MCF 10A (cell line): ENCODE results near the gene CENPA. TPM values are rescaled to one million over a fixed set of nuclear protein-coding genes. Genes with fewer than 3 reads are reported as not detected.
A peak's percentile ranks its signal among the peaks of the same experiment; 100 is the strongest.

Experiments
- BruUV-seq: library from RNA; stranded (reverse); fragments of 400-500 nt; replicated peaks from 2 replicates; lab custom pipeline; 2021; lab: Mats Ljungman, UMichigan
- CTCF ChIA-PET: fragments of 300-600 bp; sonication (Branson Sonifier 250); formaldehyde crosslinking; extraction: SDS; loops from one replicate; lab custom pipeline; 2021; ENCODE audit warnings: antibody characterized with exemption, inconsistent platforms; lab: Yijun Ruan, JAX
- POLR2A ChIA-PET: fragments of 300-600, 350-650 bp; sonication (Branson Sonifier 250); formaldehyde crosslinking; extraction: SDS; loops from one replicate; lab custom pipeline; 2020; ENCODE audit warnings: antibody characterized with exemption, inconsistent platforms; lab: Yijun Ruan, JAX
- DNase-seq: peaks from one replicate; pipeline ENCODE4 v3.0.0-alpha.2; 2018; ENCODE audit not compliant: unreplicated experiment
- H3K27ac Mint-ChIP-seq: one replicate; pipeline ENCODE4 v1.8.0; 2022; ENCODE audit warnings: mild to moderate bottlenecking, low read depth, mixed read lengths; ENCODE audit not compliant: unreplicated experiment
- H3K27me3 Mint-ChIP-seq: one replicate; pipeline ENCODE4 v1.8.0; 2022; ENCODE audit warnings: mixed read lengths; ENCODE audit not compliant: insufficient read depth, unreplicated experiment
- H3K36me3 Mint-ChIP-seq: one replicate; pipeline ENCODE4 v1.8.0; 2022; ENCODE audit warnings: mild to moderate bottlenecking, moderate library complexity, mixed read lengths; ENCODE audit not compliant: insufficient read depth, unreplicated experiment
- H3K4me1 Mint-ChIP-seq: one replicate; pipeline ENCODE4 v1.8.0; 2022; ENCODE audit warnings: mixed read lengths; ENCODE audit not compliant: insufficient read depth, unreplicated experiment
- H3K4me3 Mint-ChIP-seq: one replicate; pipeline ENCODE4 v1.8.0; 2022; ENCODE audit warnings: mild to moderate bottlenecking, moderate library complexity, mixed read lengths; ENCODE audit not compliant: unreplicated experiment
- H3K9me3 Mint-ChIP-seq: one replicate; pipeline ENCODE4 v1.8.0; 2022; ENCODE audit warnings: mixed read lengths; ENCODE audit not compliant: unreplicated experiment
- CTCF ChIP-seq: fragments of 200-600 bp; IDR thresholded peaks from one replicate; pipeline ENCODE4 v1.8.0; 2022; ENCODE audit warnings: antibody characterized with exemption, mild to moderate bottlenecking; ENCODE audit not compliant: unreplicated experiment
- intact Hi-C: fragments of 100-400 bp; cut with micrococcal nuclease; formaldehyde crosslinking; loops from 2 replicates; pipeline ENCODE4 v1.14.1; 2022
- total RNA-seq: library from RNA; stranded (reverse); gene quantifications from 2 replicates; pipeline ENCODE4 v1.2.3, GENCODE V29; 2022

CENPA gene
- total RNA-seq, 1 experiment from 2014 or later, result 35.1 TPM

- Mint-ChIP-seq H3K4me3 (no peak overlapping the region), H3K27me3 (no peaks in the 10 kb centered on the region), H3K27ac (peak overlapping the region; percentile 46), H3K4me1 (no peaks in the 10 kb centered on the region), H3K9me3 (no peaks in the 10 kb centered on the region), H3K36me3 (peaks cover under 1% of the 10 kb centered on the region)
- POLR2A ChIA-PET, result no interaction called here
- CTCF ChIA-PET, result no interaction called here
- intact Hi-C loops, result no loop called here
- peak; percentile 81 for DNase-seq
- TF ChIP-seq CTCF, result no peak
- no TSS peak for BruUV-seq
Observed at GRCh38 chr2:26805241-26805676, 19.4 kb downstream of the CENPA start.

- Mint-ChIP-seq H3K4me3 (no peak overlapping the region), H3K36me3 (no peaks in the 10 kb centered on the region), H3K27ac (no peak overlapping the region), H3K4me1 (no peaks in the 10 kb centered on the region), H3K9me3 (no peaks in the 10 kb centered on the region), H3K27me3 (peaks cover 11% of the 10 kb centered on the region)
- no peak for TF ChIP-seq CTCF
- POLR2A ChIA-PET, result no interaction called here
- intact Hi-C loops, result no loop called here
- BruUV-seq, result no TSS peak
- DNase-seq, result no peak
- CTCF ChIA-PET, result interaction anchor here (0.6 kb wide), 1 partner anchor 174 kb away, joined by 5 read pairs; no protein-coding TSS in a partner anchor
Observed at GRCh38 chr2:26807788-26808460, 22.1 kb downstream of the CENPA start.

DNA sequence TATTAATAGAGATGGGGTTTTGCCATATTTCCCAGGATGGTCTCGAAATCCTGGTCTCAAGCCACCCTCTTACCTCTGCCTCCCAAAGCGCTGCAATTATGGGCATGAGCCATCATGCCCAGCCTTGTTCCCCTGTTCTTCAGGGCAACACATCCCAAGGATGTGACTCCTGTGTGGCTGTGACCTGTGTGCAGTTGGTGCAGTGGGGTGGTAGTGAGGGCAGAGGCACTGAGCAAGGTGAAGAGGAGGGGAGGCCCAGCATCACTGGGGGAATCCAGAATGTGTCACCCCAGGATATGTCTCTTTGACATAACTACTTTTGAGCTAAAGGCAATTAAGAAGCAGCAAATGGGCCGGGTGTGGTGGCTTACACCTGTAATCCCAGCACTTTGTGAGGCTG, 23.4 kb downstream of the CENPA start:
- no peak for DNase-seq
- Mint-ChIP-seq H3K36me3 (no peaks in the 10 kb centered on the region), H3K27me3 (peaks cover 21% of the 10 kb centered on the region), H3K4me3 (no peak overlapping the region), H3K27ac (no peak overlapping the region), H3K9me3 (no peaks in the 10 kb centered on the region), H3K4me1 (no peaks in the 10 kb centered on the region)
- no TSS peak for BruUV-seq
- ChIA-PET CTCF (interaction anchor here (0.7 kb wide), 1 partner anchor 240 kb away, joined by 3 read pairs; no protein-coding TSS in a partner anchor), POLR2A (no interaction called here)
- no peak for TF ChIP-seq CTCF
- intact Hi-C loops, result no loop called here

DNA sequence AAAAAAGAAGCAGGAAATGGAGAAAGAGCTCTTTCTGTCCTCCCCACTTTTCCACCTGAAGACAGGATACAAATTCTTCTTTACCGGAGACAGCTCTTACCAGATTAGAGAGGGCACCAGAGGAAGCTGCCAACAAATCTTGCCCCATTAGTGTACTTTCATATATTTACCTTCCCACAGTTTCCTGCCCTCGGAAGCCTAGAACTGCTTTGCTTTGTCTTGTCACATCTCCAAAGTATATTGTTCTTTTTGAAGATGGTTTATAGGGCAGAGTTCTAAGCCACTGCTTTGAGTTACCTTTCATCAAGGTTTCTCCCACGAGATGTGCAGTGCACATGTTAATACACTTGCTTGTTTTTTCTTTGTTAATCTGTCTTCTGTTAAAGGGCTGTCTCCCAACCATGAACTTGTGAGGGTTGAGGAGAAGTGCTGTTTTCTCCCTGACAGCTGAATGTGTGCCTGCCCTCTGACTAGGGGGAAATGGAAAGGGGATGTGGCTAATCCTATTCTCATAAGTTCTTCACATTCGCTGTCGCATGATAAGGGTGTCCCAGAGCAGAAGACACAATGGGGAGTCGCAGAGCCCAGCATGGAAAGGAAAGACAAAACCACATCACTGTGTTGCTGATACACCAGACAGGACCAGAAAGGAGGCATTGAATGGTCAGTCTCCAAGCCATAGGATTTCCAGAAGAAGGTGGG, 24.2 kb downstream of the CENPA start:
- Mint-ChIP-seq H3K4me3 (no peak overlapping the region), H3K27me3 (peaks cover 21% of the 10 kb centered on the region), H3K36me3 (no peaks in the 10 kb centered on the region), H3K4me1 (no peaks in the 10 kb centered on the region), H3K9me3 (no peaks in the 10 kb centered on the region), H3K27ac (no peak overlapping the region)
- ChIA-PET POLR2A (no interaction called here), CTCF (interaction anchor here (0.7 kb wide), 1 partner anchor 239 kb away, joined by 3 read pairs; no protein-coding TSS in a partner anchor)
- no peak for TF ChIP-seq CTCF
- intact Hi-C loops, result no loop called here
- no peak for DNase-seq
- no TSS peak for BruUV-seq
